Stimulated activated CD4-positive, alpha-beta T cell treated with anti-CD3 and anti-CD28 coated beads, Interleukin-12 subunit alpha, Interleukin-12 subunit beta, amount 100 ng/mL, for 48 hours (primary cell): ENCODE measurements around the gene TMEM184A.

Experiments used
- DNase-seq, 3 donors: peaks; one replicate each; pipeline ENCODE4 v3.0.0-alpha.2; 2020; ENCODE audit warnings: low read depth in 2 of 3, low spot score in 1 of 3

The TMEM184A gene

GRCh38 chr7:1555813-1556543 lies at the start of gene TMEM184A:
TSS of gene TMEM184A (minus strand) at chr7:1556205. CDS start at chr7:1555484, 721 bp downstream.
- no peak for DNase-seq

GRCh38 chr7:1604383-1604782 lies 48.4 kb upstream of the TMEM184A start:
- DNase-seq, result no peak

- DNase-seq, result no peak
Observed at GRCh38 chr7:1603346-1604225, 47.6 kb upstream of the TMEM184A start.

- no peak for DNase-seq
Observed at GRCh38 chr7:1602386-1602785, 46.4 kb upstream of the TMEM184A start.

GRCh38 chr7:1601956-1602355 lies 46.0 kb upstream of the TMEM184A start:
- DNase-seq, result no peak

GRCh38 chr7:1599640-1600395 lies 43.8 kb upstream of the TMEM184A start:
- no peak for DNase-seq

- DNase-seq, result no peak
Observed at GRCh38 chr7:1598961-1599639, 43.1 kb upstream of the TMEM184A start.

GRCh38 chr7:1598286-1598685 lies 42.3 kb upstream of the TMEM184A start:
- DNase-seq, result no peak

GRCh38 chr7:1597791-1598190 lies 41.8 kb upstream of the TMEM184A start:
- DNase-seq, result no peak

GRCh38 chr7:1597066-1597760 lies 41.2 kb upstream of the TMEM184A start:
- no peak for DNase-seq

GRCh38 chr7:1596181-1597043 lies 40.4 kb upstream of the TMEM184A start:
- no peak for DNase-seq

- no peak for DNase-seq
Observed at GRCh38 chr7:1595636-1596035, 39.6 kb upstream of the TMEM184A start.

GRCh38 chr7:1595027-1595426 lies 39.0 kb upstream of the TMEM184A start:
- DNase-seq, result no peak

GRCh38 chr7:1593904-1594421 lies 38.0 kb upstream of the TMEM184A start:
- DNase-seq, result no peak

- no peak for DNase-seq
Observed at GRCh38 chr7:1593091-1593866, 37.3 kb upstream of the TMEM184A start.

- no peak for DNase-seq
Observed at GRCh38 chr7:1592299-1592871, 36.4 kb upstream of the TMEM184A start.

GRCh38 chr7:1591876-1592275 lies 35.9 kb upstream of the TMEM184A start:
- no peak for DNase-seq

- DNase-seq, result no peak
Observed at GRCh38 chr7:1591396-1591795, 35.4 kb upstream of the TMEM184A start.
